ENCODE data around the gene EIF5. TPM values are rescaled to one million over a fixed set of nuclear protein-coding genes. Genes with fewer than 3 reads are reported as not detected.
A peak's percentile ranks its signal among the peaks of the same experiment; 100 is the strongest.

EIF5 gene
- total and polyA plus RNA-seq, 3 experiments from 2014 or later: 312 to 409 (median 394) TPM

- H3K9me3 ChIP-seq (ENCODE audit: low read length): no peaks in the 10 kb centered on the region
- ChIA-PET POLR2A (no interaction called here), CTCF (no interaction called here)
- Mint-ChIP-seq H3K9me3 (peaks cover 0 to 3% (median 0%) of the 10 kb centered on the region in 5 donors), H3K4me3 (peak overlapping the region in 4 of 7 donors; percentile 24 to 98 (median 44)), H3K27me3 (peaks cover 0 to 4% of the 10 kb centered on the region in 2 donors), H3K4me1 (peaks cover 40 to 76% (median 57%) of the 10 kb centered on the region in 3 donors), H3K36me3 (peaks cover 22 to 84% (median 36%) of the 10 kb centered on the region in 3 donors), H3K27ac (peak overlapping the region; percentile 12 to 99 (median 73))
- no peaks in the 10 kb centered on the region for H3K27me3 ChIP-seq (ENCODE audit: insufficient read depth, low read length, poor library complexity, severe bottlenecking)
- H3K36me3 ChIP-seq (ENCODE audit: insufficient read depth, low read length): peaks cover 75% of the 10 kb centered on the region
- H3K27ac ChIP-seq (ENCODE audit: low read depth, low read length): no peak overlapping the region
- DNase-seq: no peak
- H3K4me3 ChIP-seq (ENCODE audit: low read length): no peak overlapping the region
- H3K4me1 ChIP-seq (ENCODE audit: insufficient read depth, low read length): peaks cover 41% of the 10 kb centered on the region
These were observed 3.8 kb downstream of the EIF5 start for GRCh38 chr14:103337794-103338193.

GRCh38 chr14:103339561-103339960, 5.5 kb downstream of the EIF5 start:
- Histone ChIP-seq H3K27me3 (ENCODE audit: insufficient read depth, low read length, poor library complexity, severe bottlenecking) (no peaks in the 10 kb centered on the region), H3K4me3 (ENCODE audit: low read length) (no peak overlapping the region), H3K4me1 (ENCODE audit: insufficient read depth, low read length) (peaks cover 35% of the 10 kb centered on the region), H3K36me3 (ENCODE audit: insufficient read depth, low read length) (peaks cover 87% of the 10 kb centered on the region), H3K27ac (ENCODE audit: low read depth, low read length) (no peak overlapping the region), H3K9me3 (ENCODE audit: low read length) (no peaks in the 10 kb centered on the region)
- no peak for DNase-seq
- H3K27me3 Mint-ChIP-seq: peaks cover 0 to 2% of the 10 kb centered on the region in 2 donors
- peak overlapping the region in 4 of 8 donors; percentile 22 to 98 (median 57) for H3K27ac Mint-ChIP-seq
- peaks cover 22 to 96% (median 40%) of the 10 kb centered on the region in 3 donors for H3K36me3 Mint-ChIP-seq
- H3K4me1 Mint-ChIP-seq: peaks cover 38 to 70% (median 57%) of the 10 kb centered on the region in 3 donors
- H3K4me3 Mint-ChIP-seq: no peak overlapping the region
- CTCF ChIA-PET: interaction anchor here (0.9 kb wide), 1 partner anchor 51 kb away, joined by 3 read pairs; no protein-coding TSS in a partner anchor
- POLR2A ChIA-PET: no interaction called here
- H3K9me3 Mint-ChIP-seq: no peaks in the 10 kb centered on the region

- Histone ChIP-seq H3K36me3 (ENCODE audit: insufficient read depth, low read length) (peaks cover 83% of the 10 kb centered on the region), H3K27ac (ENCODE audit: low read depth, low read length) (no peak overlapping the region), H3K4me3 (ENCODE audit: low read length) (no peak overlapping the region), H3K27me3 (ENCODE audit: insufficient read depth, low read length, poor library complexity, severe bottlenecking) (no peaks in the 10 kb centered on the region), H3K9me3 (ENCODE audit: low read length) (no peaks in the 10 kb centered on the region), H3K4me1 (ENCODE audit: insufficient read depth, low read length) (peaks cover 30% of the 10 kb centered on the region)
- ChIA-PET POLR2A (no interaction called here), CTCF (interaction anchor here (0.9 to 1.3 kb wide), 2 partner anchors 50 to 51 kb away, joined by 3 read pairs; no protein-coding TSS in a partner anchor)
- Mint-ChIP-seq H3K27ac (peak overlapping the region in 5 of 8 donors; percentile 24 to 98 (median 66)), H3K4me3 (peak overlapping the region in 1 of 7 donors; percentile 67), H3K36me3 (peaks cover 22 to 96% (median 40%) of the 10 kb centered on the region in 3 donors), H3K27me3 (peaks cover 0 to 2% of the 10 kb centered on the region in 2 donors), H3K9me3 (no peaks in the 10 kb centered on the region), H3K4me1 (peaks cover 34 to 65% (median 54%) of the 10 kb centered on the region in 3 donors)
- DNase-seq: no peak
These were observed 6.6 kb downstream of the EIF5 start for GRCh38 chr14:103340480-103341212.

- peak overlapping the region in 1 of 7 donors; percentile 46 for H3K4me3 Mint-ChIP-seq
These were observed 7.5 kb downstream of the EIF5 start for GRCh38 chr14:103341250-103342129.

GRCh38 chr14:103343164-103343879, 9.3 kb downstream of the EIF5 start:
- H3K4me1 ChIP-seq (ENCODE audit: insufficient read depth, low read length): peaks cover 3% of the 10 kb centered on the region
- Mint-ChIP-seq H3K27me3 (peaks cover 0 to 2% of the 10 kb centered on the region in 2 donors), H3K27ac (peak overlapping the region in 1 of 8 donors; percentile 77), H3K9me3 (no peaks in the 10 kb centered on the region), H3K4me1 (peaks cover 16 to 39% (median 33%) of the 10 kb centered on the region in 3 donors), H3K4me3 (peak overlapping the region in 1 of 7 donors; percentile 9), H3K36me3 (peaks cover 12 to 70% (median 28%) of the 10 kb centered on the region in 3 donors)
- H3K9me3 ChIP-seq (ENCODE audit: low read length): no peaks in the 10 kb centered on the region
- DNase-seq: no peak
- H3K27me3 ChIP-seq (ENCODE audit: insufficient read depth, low read length, poor library complexity, severe bottlenecking): no peaks in the 10 kb centered on the region
- ChIA-PET POLR2A (interaction anchor here (3.5 kb wide), 1 partner anchor 9 kb away, joined by 21 read pairs; the partner anchor contains the start of gene EIF5), CTCF (interaction anchor here (1.6 kb wide), 1 partner anchor 14 kb away, joined by 5 read pairs; no protein-coding TSS in a partner anchor)
- H3K4me3 ChIP-seq (ENCODE audit: low read length): no peak overlapping the region
- peaks cover 56% of the 10 kb centered on the region for H3K36me3 ChIP-seq (ENCODE audit: insufficient read depth, low read length)
- no peak overlapping the region for H3K27ac ChIP-seq (ENCODE audit: low read depth, low read length)

More at GRCh38 chr14:103341250-103342129, 7.5 kb downstream of the EIF5 start:
- no peak overlapping the region for H3K4me3 ChIP-seq (ENCODE audit: low read length)
- H3K27me3 Mint-ChIP-seq: peaks cover 0 to 2% of the 10 kb centered on the region in 2 donors
- H3K4me1 ChIP-seq (ENCODE audit: insufficient read depth, low read length): peaks cover 22% of the 10 kb centered on the region
- no peaks in the 10 kb centered on the region for H3K9me3 Mint-ChIP-seq
- H3K27ac ChIP-seq (ENCODE audit: low read depth, low read length): no peak overlapping the region
- ChIA-PET CTCF (interaction anchor here (1.3 kb wide), 1 partner anchor 50 kb away, joined by 3 read pairs; no protein-coding TSS in a partner anchor), POLR2A (interaction anchor here (0.7 kb wide), 1 partner anchor 323 kb away, joined by 4 read pairs; no protein-coding TSS in a partner anchor)
- H3K27ac Mint-ChIP-seq: peak overlapping the region in 2 of 8 donors; percentile 63 to 98
- peaks cover 27 to 57% (median 47%) of the 10 kb centered on the region in 3 donors for H3K4me1 Mint-ChIP-seq
- peaks cover 75% of the 10 kb centered on the region for H3K36me3 ChIP-seq (ENCODE audit: insufficient read depth, low read length)
- H3K27me3 ChIP-seq (ENCODE audit: insufficient read depth, low read length, poor library complexity, severe bottlenecking): no peaks in the 10 kb centered on the region
- no peaks in the 10 kb centered on the region for H3K9me3 ChIP-seq (ENCODE audit: low read length)
- peaks cover 22 to 88% (median 37%) of the 10 kb centered on the region in 3 donors for H3K36me3 Mint-ChIP-seq
- no peak for DNase-seq

GRCh38 chr14:103343905-103344797, 10.1 kb downstream of the EIF5 start:
- H3K27ac ChIP-seq (ENCODE audit: low read depth, low read length): no peak overlapping the region
- no peaks in the 10 kb centered on the region for H3K27me3 ChIP-seq (ENCODE audit: insufficient read depth, low read length, poor library complexity, severe bottlenecking)
- H3K4me3 Mint-ChIP-seq: no peak overlapping the region
- DNase-seq: no peak
- ChIA-PET POLR2A (interaction anchor here (3.5 kb wide), 1 partner anchor 9 kb away, joined by 21 read pairs; the partner anchor contains the start of gene EIF5), CTCF (interaction anchor here (1.6 to 2.3 kb wide), 2 partner anchors 10 to 13 kb away, joined by 5 read pairs; partner anchors contain the start of gene EIF5)
- peaks cover 9 to 61% (median 24%) of the 10 kb centered on the region in 3 donors for H3K36me3 Mint-ChIP-seq
- peak overlapping the region in 2 of 8 donors; percentile 63 to 77 for H3K27ac Mint-ChIP-seq
- H3K4me3 ChIP-seq (ENCODE audit: low read length): no peak overlapping the region
- H3K9me3 Mint-ChIP-seq: no peaks in the 10 kb centered on the region
- H3K36me3 ChIP-seq (ENCODE audit: insufficient read depth, low read length): peaks cover 48% of the 10 kb centered on the region
- no peaks in the 10 kb centered on the region for H3K4me1 ChIP-seq (ENCODE audit: insufficient read depth, low read length)
- H3K4me1 Mint-ChIP-seq: peaks cover 13 to 31% (median 29%) of the 10 kb centered on the region in 3 donors
- H3K9me3 ChIP-seq (ENCODE audit: low read length): no peaks in the 10 kb centered on the region
- no peaks in the 10 kb centered on the region for H3K27me3 Mint-ChIP-seq

All from CD8-positive, alpha-beta memory T cell (primary cell).